ENCODE results near the gene PPIA. TPM values are rescaled to one million over a fixed set of nuclear protein-coding genes. Genes with fewer than 3 reads are reported as not detected.

The PPIA gene
- total RNA-seq, 4 donors from 2014 or later, result 1,253 to 2,742 (median 2,206) TPM

GRCh38 chr7:44767912-44768627, 28.4 kb upstream of the PPIA start:
- H3K4me1 ChIP-seq, result peaks cover 40% of the 10 kb centered on the region
- DNase-seq (ENCODE audit: low spot score in 2 of 2), result peak; percentile 75 to 85
- peak overlapping the region; percentile 70 for H3K27ac ChIP-seq
- no peak overlapping the region for H3K4me3 ChIP-seq
- no peaks in the 10 kb centered on the region for H3K9me3 ChIP-seq
- H3K27me3 ChIP-seq, result no peaks in the 10 kb centered on the region
- no peak for TF ChIP-seq POLR2A (IDR thresholded peaks at IDR 0.05)
- TF ChIP-seq EP300 (IDR thresholded peaks at IDR 0.05), result no peak
- TF ChIP-seq POLR2AphosphoS5 (IDR thresholded peaks at IDR 0.05), result no peak
- TF ChIP-seq, protein P1, sequence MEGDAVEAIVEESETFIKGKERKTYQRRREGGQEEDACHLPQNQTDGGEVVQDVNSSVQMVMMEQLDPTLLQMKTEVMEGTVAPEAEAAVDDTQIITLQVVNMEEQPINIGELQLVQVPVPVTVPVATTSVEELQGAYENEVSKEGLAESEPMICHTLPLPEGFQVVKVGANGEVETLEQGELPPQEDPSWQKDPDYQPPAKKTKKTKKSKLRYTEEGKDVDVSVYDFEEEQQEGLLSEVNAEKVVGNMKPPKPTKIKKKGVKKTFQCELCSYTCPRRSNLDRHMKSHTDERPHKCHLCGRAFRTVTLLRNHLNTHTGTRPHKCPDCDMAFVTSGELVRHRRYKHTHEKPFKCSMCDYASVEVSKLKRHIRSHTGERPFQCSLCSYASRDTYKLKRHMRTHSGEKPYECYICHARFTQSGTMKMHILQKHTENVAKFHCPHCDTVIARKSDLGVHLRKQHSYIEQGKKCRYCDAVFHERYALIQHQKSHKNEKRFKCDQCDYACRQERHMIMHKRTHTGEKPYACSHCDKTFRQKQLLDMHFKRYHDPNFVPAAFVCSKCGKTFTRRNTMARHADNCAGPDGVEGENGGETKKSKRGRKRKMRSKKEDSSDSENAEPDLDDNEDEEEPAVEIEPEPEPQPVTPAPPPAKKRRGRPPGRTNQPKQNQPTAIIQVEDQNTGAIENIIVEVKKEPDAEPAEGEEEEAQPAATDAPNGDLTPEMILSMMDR (IDR thresholded peaks at IDR 0.05), result no peak
- 37% methylated on average over 7 of the region's 12 CpGs for whole genome bisulfite sequencing
- H3K36me3 ChIP-seq, result peaks cover 46% of the 10 kb centered on the region

- no peaks in the 10 kb centered on the region for H3K9me3 ChIP-seq
- H3K4me1 ChIP-seq, result peaks cover 40% of the 10 kb centered on the region
- H3K36me3 ChIP-seq, result peaks cover 39% of the 10 kb centered on the region
- peak overlapping the region; percentile 70 for H3K27ac ChIP-seq
- DNase-seq (ENCODE audit: low spot score in 2 of 2), result no peak
- WGBS, result 38% methylated on average over 9 of the region's 11 CpGs
- TF ChIP-seq POLR2A (IDR thresholded peaks at IDR 0.05) (no peak), EP300 (IDR thresholded peaks at IDR 0.05) (no peak), POLR2AphosphoS5 (IDR thresholded peaks at IDR 0.05) (no peak)
- TF ChIP-seq, protein P1 (IDR thresholded peaks at IDR 0.05), result no peak
- no peak overlapping the region for H3K4me3 ChIP-seq
- no peaks in the 10 kb centered on the region for H3K27me3 ChIP-seq
Measured at GRCh38 chr7:44768628-44769371, 27.7 kb upstream of the PPIA start.

- peak overlapping the region; percentile 70 for H3K27ac ChIP-seq
- no peaks in the 10 kb centered on the region for H3K27me3 ChIP-seq
- WGBS, result 60% methylated on average over 8 of the region's 8 CpGs
- H3K4me3 ChIP-seq, result peak overlapping the region; percentile 15
- no peaks in the 10 kb centered on the region for H3K9me3 ChIP-seq
- DNase-seq (ENCODE audit: low spot score in 2 of 2), result no peak
- TF ChIP-seq POLR2A (IDR thresholded peaks at IDR 0.05), result no peak
- no peak for TF ChIP-seq EP300 (IDR thresholded peaks at IDR 0.05)
- TF ChIP-seq POLR2AphosphoS5 (IDR thresholded peaks at IDR 0.05), result no peak
- TF ChIP-seq, protein P1 (IDR thresholded peaks at IDR 0.05), result no peak
- peaks cover 33% of the 10 kb centered on the region for H3K36me3 ChIP-seq
- peaks cover 40% of the 10 kb centered on the region for H3K4me1 ChIP-seq
Measured at GRCh38 chr7:44769376-44769775, 27.1 kb upstream of the PPIA start.

GRCh38 chr7:44769776-44770294, 26.6 kb upstream of the PPIA start:
- Histone ChIP-seq H3K36me3 (peaks cover 29% of the 10 kb centered on the region), H3K27me3 (no peaks in the 10 kb centered on the region), H3K4me1 (peaks cover 40% of the 10 kb centered on the region), H3K4me3 (peak overlapping the region; percentile 15), H3K27ac (peak overlapping the region; percentile 70), H3K9me3 (no peaks in the 10 kb centered on the region)
- DNase-seq (ENCODE audit: low spot score in 2 of 2), result no peak
- no peak for TF ChIP-seq POLR2A (IDR thresholded peaks at IDR 0.05)
- TF ChIP-seq, protein P1 (IDR thresholded peaks at IDR 0.05), result no peak
- no peak for TF ChIP-seq POLR2AphosphoS5 (IDR thresholded peaks at IDR 0.05)
- TF ChIP-seq EP300 (IDR thresholded peaks at IDR 0.05), result no peak
- 13% methylated on average over 10 of the region's 10 CpGs for WGBS

DNA sequence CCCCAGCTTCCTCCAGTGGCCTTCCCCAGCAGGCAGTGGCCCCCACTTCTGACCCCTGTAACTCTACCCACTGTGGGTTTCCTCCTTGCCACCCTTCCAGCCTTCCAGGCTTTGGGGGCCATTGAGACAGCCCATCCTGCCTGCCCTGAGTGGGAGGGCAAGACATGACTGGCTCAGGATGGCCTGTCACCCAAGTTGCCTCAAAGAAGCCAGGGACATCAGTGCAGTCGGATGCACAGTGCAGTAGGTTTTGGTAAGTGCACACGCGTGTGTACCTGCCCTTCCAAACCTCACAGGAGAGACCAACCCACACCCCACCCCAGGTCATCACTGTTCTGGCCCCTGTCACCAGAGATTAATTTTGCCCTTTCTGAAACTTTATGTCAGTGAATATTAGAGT, 25.1 kb upstream of the PPIA start:
- TF ChIP-seq POLR2AphosphoS5 (IDR thresholded peaks at IDR 0.05), result no peak
- TF ChIP-seq, protein P1 (IDR thresholded peaks at IDR 0.05), result no peak
- TF ChIP-seq POLR2A (IDR thresholded peaks at IDR 0.05), result no peak
- no peak for TF ChIP-seq EP300 (IDR thresholded peaks at IDR 0.05)
- peaks cover 41% of the 10 kb centered on the region for H3K4me1 ChIP-seq
- WGBS, result 100% methylated on average over 3 of the region's 3 CpGs
- no peak overlapping the region for H3K4me3 ChIP-seq
- H3K36me3 ChIP-seq, result peaks cover 14% of the 10 kb centered on the region
- no peak for DNase-seq (ENCODE audit: low spot score in 2 of 2)
- no peaks in the 10 kb centered on the region for H3K9me3 ChIP-seq
- H3K27ac ChIP-seq, result no peak overlapping the region
- H3K27me3 ChIP-seq, result no peaks in the 10 kb centered on the region

Measured in suprapubic skin (tissue), 4 donors.